Skeletal muscle satellite cell (primary cell): ENCODE measurements around the gene NECAP2. TPM values are rescaled to one million over a fixed set of nuclear protein-coding genes. Genes with fewer than 3 reads are reported as not detected.
A peak's percentile ranks its signal among the peaks of the same experiment; 100 is the strongest.

Source experiments
- H3K27me3 ChIP-seq: 2 replicates; pipeline ENCODE4 v1.7.0; 2013; ENCODE audit warnings: low read length; ENCODE audit not compliant: control insufficient read depth, insufficient read depth
- H3K36me3 ChIP-seq: 2 replicates; pipeline ENCODE4 v1.7.0; 2013; ENCODE audit warnings: mild to moderate bottlenecking, control low read depth, low read length; ENCODE audit not compliant: insufficient read depth
- H3K4me1 ChIP-seq: 2 replicates; pipeline ENCODE4 v1.7.0; 2013; ENCODE audit warnings: low read length; ENCODE audit not compliant: control insufficient read depth, insufficient read depth
- H3K4me2 ChIP-seq: 2 replicates; pipeline ENCODE4 v1.7.0; 2013; ENCODE audit warnings: mild to moderate bottlenecking, low read length
- H3K4me3 ChIP-seq: 2 replicates; pipeline ENCODE4 v1.7.0; 2013; ENCODE audit warnings: low read length
- H3K9ac ChIP-seq: 2 replicates; pipeline ENCODE4 v1.7.0; 2013; ENCODE audit warnings: mild to moderate bottlenecking, low read depth, low read length, moderate library complexity
- H3K9me3 ChIP-seq: replicated peaks from 2 replicates; pipeline ENCODE4 v1.7.0; 2013; ENCODE audit warnings: mild to moderate bottlenecking, control low read depth, low read length
- total RNA-seq: library from RNA; depleted of rRNA; stranded (reverse); fragments of >200 nt; gene quantifications from 2 replicates; pipeline ENCODE4 v1.2.3, GENCODE V29; 2012; rRNA removed

The NECAP2 gene, protein sequence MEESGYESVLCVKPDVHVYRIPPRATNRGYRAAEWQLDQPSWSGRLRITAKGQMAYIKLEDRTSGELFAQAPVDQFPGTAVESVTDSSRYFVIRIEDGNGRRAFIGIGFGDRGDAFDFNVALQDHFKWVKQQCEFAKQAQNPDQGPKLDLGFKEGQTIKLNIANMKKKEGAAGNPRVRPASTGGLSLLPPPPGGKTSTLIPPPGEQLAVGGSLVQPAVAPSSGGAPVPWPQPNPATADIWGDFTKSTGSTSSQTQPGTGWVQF
- total RNA-seq: 58.3 and 62.7 TPM in 2 replicates

DNA sequence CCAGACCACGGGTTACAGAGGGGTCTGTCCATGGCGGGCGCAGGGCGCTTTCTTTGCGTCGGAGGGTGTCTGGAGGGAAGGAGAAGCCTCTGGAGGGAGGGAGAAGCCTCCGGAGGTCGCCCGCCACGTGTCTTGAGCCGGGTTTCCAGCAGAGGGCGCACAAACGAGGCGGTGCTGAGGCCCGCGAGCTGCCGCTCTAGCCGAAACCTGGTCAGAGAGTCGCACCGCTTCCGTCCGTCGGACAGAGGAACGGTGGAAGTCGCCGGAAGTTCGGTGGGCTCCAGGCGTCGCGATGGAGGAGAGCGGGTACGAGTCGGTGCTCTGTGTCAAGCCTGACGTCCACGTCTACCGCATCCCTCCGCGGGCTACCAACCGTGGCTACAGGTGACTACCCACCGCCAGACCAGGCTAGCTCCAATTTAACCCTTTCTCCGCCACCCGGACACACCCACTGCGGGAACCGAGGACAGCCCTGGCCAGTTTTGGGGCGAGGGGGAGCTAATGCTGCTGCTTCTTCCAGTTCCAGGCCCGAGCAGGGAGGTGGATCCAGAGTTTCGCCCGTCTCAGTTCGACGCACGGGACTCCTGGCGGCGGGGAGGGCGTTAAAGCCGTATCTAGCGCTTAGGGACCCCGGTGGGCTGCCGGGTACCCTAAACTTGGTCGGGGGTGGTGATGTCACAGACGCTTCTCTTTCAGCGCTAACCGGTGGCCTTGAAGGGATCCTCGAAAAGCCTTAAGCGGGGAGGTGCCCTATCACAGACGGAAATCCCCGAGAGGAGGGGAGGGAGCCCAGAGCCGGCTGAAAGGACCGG is at the start of gene NECAP2:
NECAP2 (plus strand) TSS at position 255 of the 812 bp plus-strand sequence; CDS start at position 293, 38 bp downstream.
- H3K36me3 ChIP-seq: peaks cover 35% of the 10 kb centered on the region

DNA sequence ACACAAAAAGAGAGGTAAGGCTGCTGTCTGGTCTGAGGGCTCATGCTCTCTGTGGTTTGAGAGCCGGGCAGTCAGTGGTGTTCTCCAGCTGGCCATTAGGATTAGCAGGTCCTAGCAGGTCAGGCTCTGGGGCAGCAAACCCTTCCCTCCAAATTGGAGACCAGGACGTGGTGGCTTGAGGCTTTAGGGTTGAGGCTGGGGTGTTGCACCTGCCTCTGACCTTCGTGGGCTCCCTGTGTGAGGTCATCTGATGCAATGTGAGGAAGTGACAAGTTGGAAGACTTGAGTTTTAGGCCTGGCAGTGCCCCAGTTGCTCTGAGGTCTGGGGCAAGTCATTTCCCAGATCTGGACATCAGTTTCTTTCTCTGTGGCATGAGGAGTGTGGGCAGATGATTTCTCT is 49.1 kb upstream of the NECAP2 start:
- H3K9ac ChIP-seq: no peak overlapping the region
- peaks cover 51% of the 10 kb centered on the region for H3K4me1 ChIP-seq
- no peaks in the 10 kb centered on the region for H3K9me3 ChIP-seq
- peak overlapping the region; percentile 26 for H3K4me2 ChIP-seq
- no peak overlapping the region for H3K4me3 ChIP-seq
- no peaks in the 10 kb centered on the region for H3K27me3 ChIP-seq
- peaks cover 26% of the 10 kb centered on the region for H3K36me3 ChIP-seq

More for the DNA sequence above, at the start of gene NECAP2:
- Histone ChIP-seq H3K9me3 (no peaks in the 10 kb centered on the region), H3K27me3 (no peaks in the 10 kb centered on the region), H3K4me2 (peak within 1 kb of the TSS; percentile 79), H3K4me1 (peaks cover 14% of the 10 kb centered on the region), H3K4me3 (peak within 1 kb of the TSS; percentile 85), H3K9ac (peak within 1 kb of the TSS; percentile 97)

DNA sequence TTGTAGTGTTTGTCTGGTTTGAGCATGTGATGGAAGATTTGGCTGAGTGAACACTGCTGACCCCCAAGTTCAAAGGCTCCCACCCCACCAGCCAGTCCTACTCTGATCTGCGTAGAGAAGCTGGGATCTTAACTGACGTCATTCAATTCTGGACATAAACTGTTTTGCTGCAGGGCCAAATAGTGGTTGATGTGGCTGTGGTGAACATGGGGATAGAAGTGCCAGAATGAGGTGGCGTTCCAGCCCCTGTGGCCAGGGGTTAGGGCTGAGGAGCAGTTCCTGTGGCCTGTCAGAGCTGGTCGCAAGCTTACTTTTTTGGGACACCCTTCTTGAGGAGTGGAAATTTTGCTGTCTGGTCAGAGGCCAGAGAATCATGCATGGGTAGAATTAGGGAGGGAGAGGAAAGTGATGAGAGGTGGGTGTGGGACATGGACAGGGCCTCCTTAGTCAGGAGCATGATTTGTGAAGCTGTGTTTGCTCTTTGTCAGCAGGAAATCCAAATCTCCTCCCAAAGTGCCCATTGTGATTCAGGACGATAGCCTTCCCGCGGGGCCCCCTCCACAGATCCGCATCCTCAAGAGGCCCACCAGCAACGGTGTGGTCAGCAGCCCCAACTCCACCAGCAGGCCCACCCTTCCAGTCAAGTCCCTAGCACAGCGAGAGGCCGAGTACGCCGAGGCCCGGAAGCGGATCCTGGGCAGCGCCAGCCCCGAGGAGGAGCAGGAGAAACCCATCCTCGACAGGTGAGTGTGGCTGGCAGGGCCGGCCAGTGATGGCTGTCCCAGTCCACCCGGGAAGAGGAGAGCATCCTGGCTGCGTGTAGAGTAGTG is 47.6 kb upstream of the NECAP2 start:
- H3K36me3 ChIP-seq: peaks cover 28% of the 10 kb centered on the region
- H3K9me3 ChIP-seq: no peaks in the 10 kb centered on the region
- no peak overlapping the region for H3K4me2 ChIP-seq
- peaks cover 49% of the 10 kb centered on the region for H3K4me1 ChIP-seq
- no peak overlapping the region for H3K9ac ChIP-seq
- H3K4me3 ChIP-seq: no peak overlapping the region
- H3K27me3 ChIP-seq: no peaks in the 10 kb centered on the region

DNA sequence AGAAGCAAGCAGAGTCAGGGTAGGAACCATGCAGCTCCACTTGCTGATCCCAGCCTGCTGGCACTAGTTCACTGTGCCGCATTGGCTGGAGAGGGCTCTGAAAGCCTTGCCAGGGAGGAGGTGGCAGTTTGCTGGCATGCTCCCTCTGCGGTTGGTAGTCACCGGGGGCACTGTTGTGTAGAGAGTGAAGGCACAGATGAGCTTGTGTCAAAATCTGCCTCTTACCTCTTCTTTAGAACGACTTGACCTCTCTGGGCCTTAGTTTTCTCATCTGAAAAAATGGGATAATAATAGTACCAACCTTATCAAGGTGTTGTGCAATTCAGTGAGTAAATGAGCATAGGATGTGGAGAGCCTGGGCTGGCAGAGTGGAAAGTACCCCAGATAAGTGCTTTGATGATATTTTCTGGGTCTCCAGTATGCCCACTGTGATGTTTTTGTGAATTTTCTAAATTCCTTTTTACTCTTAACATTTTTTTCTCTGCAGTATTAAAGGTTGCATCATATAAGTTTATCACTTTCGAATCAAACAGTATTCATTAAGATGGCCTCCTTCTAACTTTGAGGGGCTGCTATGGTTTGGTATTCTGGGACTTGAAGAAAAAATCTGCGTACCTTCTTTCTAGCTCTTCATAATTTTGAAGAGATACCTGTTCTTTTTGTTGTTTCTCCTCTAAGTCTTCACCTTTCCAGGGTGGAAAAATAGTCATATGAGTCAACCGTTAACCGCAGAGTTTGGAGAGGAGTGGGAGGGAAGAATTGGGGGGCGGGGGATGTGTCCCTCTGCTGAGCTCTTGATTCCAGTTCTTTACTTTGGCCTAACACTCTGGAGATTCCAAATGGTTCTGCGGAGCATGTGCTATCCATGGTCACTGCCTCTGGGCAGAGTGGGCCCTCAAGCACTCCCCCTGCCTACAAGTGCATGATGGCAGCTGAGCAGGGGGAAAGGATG is 46.7 kb upstream of the NECAP2 start:
- Histone ChIP-seq H3K36me3 (peaks cover 32% of the 10 kb centered on the region), H3K4me3 (no peak overlapping the region), H3K27me3 (no peaks in the 10 kb centered on the region), H3K9me3 (no peaks in the 10 kb centered on the region), H3K9ac (no peak overlapping the region), H3K4me2 (no peak overlapping the region), H3K4me1 (peaks cover 49% of the 10 kb centered on the region)

DNA sequence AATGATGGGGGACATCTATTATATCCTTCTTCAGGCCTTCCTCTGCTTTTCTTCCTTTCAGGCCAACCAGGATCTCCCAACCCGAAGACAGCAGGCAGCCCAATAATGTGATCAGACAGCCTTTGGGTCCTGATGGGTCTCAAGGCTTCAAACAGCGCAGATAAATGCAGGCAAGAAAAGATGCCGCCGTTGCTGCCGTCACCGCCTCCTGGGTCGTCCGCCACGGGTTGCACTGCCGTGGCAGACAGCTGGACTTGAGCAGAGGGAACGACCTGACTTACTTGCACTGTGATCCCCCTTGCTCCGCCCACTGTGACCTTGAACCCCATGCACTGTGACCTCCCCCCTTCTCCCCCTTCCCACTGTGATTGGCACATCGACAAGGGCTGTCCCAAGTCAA is 45.5 kb upstream of the NECAP2 start:
- H3K9ac ChIP-seq: no peak overlapping the region
- no peaks in the 10 kb centered on the region for H3K9me3 ChIP-seq
- H3K27me3 ChIP-seq: no peaks in the 10 kb centered on the region
- H3K36me3 ChIP-seq: peaks cover 42% of the 10 kb centered on the region
- H3K4me3 ChIP-seq: no peak overlapping the region
- peaks cover 49% of the 10 kb centered on the region for H3K4me1 ChIP-seq
- H3K4me2 ChIP-seq: no peak overlapping the region

DNA sequence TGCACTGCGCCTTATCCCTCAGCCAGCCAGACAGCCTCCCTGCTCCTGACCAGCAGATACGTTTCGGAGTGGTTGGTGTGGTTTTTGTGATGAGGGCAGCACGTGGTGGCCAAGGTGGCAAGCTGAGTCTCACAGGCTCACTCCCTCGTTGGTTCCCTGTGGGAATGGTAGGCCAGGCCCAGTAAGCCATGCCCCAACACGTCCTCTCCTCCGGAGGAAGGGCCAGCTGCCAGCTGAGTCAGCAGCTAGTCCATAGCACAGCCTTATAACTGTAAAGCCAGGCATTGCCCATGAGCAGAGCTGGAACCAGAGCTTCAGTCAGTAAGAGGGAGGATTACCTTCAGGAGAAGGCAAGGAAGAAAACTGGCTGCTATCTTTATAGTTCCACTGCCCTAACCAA is 43.9 kb upstream of the NECAP2 start:
- Histone ChIP-seq H3K4me1 (peaks cover 46% of the 10 kb centered on the region), H3K36me3 (peaks cover 42% of the 10 kb centered on the region), H3K9me3 (no peaks in the 10 kb centered on the region), H3K4me2 (peak overlapping the region; percentile 42), H3K27me3 (no peaks in the 10 kb centered on the region), H3K9ac (no peak overlapping the region), H3K4me3 (no peak overlapping the region)

DNA sequence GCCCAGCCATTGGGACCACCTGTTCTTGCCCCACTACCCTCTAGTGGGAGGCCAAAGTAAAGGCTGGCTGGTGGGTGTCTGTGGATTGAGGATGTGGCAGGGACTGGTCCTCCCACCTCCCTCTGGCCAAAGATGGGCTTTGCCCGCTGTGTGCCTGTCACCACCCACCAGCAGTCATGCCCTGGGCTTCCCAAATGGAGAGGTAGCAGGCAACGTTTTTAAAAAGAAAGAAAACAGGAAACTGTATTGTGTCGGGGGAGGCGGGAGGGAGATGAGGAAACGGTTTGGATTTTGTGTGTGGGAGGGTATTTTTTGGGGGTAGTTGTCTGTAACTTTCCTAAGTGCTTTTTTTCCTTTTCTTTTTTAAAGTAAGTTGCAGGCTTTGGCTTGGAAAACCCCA is 43.4 kb upstream of the NECAP2 start:
- peaks cover 42% of the 10 kb centered on the region for H3K36me3 ChIP-seq
- peaks cover 40% of the 10 kb centered on the region for H3K4me1 ChIP-seq
- no peaks in the 10 kb centered on the region for H3K27me3 ChIP-seq
- H3K9ac ChIP-seq: no peak overlapping the region
- no peaks in the 10 kb centered on the region for H3K9me3 ChIP-seq
- no peak overlapping the region for H3K4me3 ChIP-seq
- peak overlapping the region; percentile 42 for H3K4me2 ChIP-seq

DNA sequence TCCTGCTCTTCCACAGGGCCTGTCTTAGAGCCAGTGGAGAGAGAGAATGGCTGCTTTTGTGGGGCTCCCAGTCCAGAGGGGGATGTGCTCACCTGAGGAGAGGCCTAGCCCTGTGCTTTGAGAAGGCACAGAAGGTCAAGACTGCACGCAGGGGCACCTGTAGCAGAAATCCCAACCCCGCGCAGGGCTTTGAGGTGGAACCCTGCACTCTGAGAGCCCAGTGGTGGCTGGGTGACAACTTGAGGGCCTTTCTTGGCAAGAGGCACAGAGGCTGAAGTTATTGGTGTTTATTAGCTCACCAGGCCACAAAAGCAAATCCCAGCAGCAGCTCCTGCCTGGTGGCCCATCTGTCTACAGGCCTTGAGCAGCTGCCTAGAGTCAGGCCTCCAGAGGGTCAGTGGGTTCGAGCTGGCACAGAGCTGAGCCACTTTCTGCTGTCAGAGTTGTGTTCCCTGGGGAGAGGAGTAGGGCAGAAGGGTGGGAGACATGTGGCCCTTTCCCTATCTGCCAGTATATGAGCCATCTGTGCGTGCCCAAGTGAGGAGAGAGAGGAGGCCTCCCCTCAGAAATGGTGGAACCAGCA is 42.1 kb upstream of the NECAP2 start:
- Histone ChIP-seq H3K36me3 (peaks cover 38% of the 10 kb centered on the region), H3K4me3 (no peak overlapping the region)

DNA sequence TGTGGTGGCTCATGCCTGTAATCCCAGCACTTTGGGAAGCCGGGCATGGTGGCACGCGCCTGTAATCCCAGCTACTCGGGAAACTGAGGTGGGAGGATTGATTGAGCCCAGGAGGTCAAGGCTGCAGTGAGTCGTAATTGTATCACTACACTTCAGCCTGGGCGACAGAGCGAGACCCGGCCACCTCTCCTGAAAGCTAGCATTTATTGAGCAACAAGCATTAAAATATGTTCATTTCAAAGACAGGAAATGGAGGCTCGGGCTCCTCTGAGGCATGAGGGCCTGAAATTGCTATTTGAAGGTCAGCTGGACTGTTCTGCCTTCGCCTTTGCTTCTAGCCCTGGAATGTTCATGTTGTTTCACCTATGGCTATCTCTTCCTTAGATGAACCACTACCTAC is 37.8 kb upstream of the NECAP2 start:
- peaks cover 8% of the 10 kb centered on the region for H3K4me1 ChIP-seq
- peaks cover 14% of the 10 kb centered on the region for H3K36me3 ChIP-seq
- H3K4me3 ChIP-seq: no peak overlapping the region
- H3K9me3 ChIP-seq: no peaks in the 10 kb centered on the region
- H3K4me2 ChIP-seq: no peak overlapping the region
- H3K27me3 ChIP-seq: no peaks in the 10 kb centered on the region
- no peak overlapping the region for H3K9ac ChIP-seq

More for the DNA sequence above, 42.1 kb upstream of the NECAP2 start:
- Histone ChIP-seq H3K4me2 (no peak overlapping the region), H3K9ac (no peak overlapping the region), H3K4me1 (peaks cover 35% of the 10 kb centered on the region), H3K9me3 (no peaks in the 10 kb centered on the region), H3K27me3 (no peaks in the 10 kb centered on the region)

DNA sequence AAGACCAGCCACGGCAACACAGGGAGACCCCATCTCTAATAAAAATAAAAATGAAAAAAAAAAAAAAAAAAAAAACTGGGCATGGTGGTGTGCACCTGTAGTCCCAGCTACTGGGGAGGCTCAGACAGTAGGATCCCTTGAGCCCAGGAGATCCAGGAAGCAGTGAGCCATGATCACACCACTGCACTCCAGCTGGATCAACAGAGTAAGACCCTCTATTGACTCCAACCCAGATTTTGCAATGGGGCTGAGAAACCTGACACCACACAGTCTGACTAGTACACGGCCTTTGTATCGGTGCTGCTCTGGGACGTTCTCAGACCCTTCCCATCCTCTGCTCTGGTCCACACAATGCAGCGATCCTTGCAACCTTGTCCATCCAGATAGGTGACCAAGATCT is 35.1 kb upstream of the NECAP2 start:
- Histone ChIP-seq H3K4me1 (peaks cover 8% of the 10 kb centered on the region), H3K9ac (no peak overlapping the region), H3K9me3 (no peaks in the 10 kb centered on the region), H3K36me3 (no peaks in the 10 kb centered on the region), H3K4me2 (no peak overlapping the region), H3K27me3 (no peaks in the 10 kb centered on the region), H3K4me3 (no peak overlapping the region)
